HCEC 1CT (cell line): ENCODE results near the gene FGR.
A peak's percentile ranks its signal among the peaks of the same experiment; 100 is the strongest.

Experiments
- DNase-seq: peaks from one replicate; pipeline ENCODE4 v3.0.0-alpha.2; 2017

The FGR gene

DNA sequence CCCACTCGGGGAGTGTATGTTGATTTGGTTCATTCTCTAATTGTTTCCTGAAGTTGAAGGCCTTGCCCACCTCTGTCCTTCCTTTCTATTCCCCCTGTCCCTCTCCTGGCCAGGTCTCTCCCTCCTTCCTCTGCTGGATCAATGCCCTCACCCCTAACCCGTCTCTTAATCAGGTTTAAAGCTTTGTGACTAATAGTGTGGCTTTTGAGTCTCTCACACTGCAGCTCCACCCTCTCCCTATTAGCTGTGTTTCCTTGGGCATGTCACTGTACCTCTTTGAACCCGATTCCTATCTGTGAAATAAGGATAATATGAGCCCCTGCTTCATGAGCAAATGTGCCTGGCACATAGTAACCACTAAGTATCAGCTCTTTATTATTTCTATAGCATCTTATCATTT is 51.5 kb downstream of the FGR start:
- no peak for DNase-seq

DNA sequence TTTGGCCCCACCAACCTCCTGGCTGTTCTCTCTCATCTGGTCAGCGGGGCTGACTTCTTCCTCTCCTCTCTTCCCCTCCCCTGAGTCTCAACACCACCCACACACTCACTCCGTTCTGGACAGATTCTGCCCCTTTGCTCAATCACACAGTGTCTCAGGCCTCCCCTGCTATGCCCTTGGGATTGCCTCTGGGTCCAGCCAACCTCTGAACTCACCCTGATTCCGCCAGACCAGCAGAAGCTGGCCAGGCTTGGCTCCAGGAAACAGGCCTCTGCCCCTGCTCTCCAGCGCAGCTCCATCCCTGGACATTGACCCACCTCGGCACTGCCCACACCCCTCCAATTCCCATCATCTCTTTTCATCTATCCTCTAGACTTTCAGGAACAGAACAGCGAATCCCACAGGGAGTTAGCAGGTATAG is 53.2 kb downstream of the FGR start:
- DNase-seq: no peak

GRCh38 chr1:27577504-27578188 is 57.3 kb downstream of the FGR start:
- no peak for DNase-seq

DNA sequence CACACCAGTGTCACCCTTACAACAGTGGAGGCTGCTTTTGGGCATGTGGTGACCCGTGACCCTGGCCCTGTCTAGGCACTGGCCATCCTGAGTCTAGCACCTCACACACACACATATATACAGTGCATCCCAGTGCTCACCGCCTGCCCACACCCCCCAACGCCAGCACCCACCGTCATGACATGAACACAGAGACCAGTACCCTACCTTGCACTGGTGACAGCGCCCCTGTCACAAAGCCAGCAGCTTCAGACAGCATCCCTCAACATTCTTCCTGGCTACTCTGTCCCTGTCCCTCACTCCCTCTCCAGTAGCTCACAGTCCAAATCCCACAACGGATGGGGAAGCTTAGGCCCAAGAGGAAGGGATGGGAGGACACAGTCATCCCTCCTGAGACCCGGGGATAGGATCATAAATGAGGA is 58.2 kb downstream of the FGR start:
- no peak for DNase-seq

- DNase-seq: peak; percentile 39
These were observed 59.1 kb downstream of the FGR start for GRCh38 chr1:27575840-27576331.

- peak; percentile 81 for DNase-seq
These were observed 59.8 kb downstream of the FGR start for GRCh38 chr1:27574871-27575831.

DNA sequence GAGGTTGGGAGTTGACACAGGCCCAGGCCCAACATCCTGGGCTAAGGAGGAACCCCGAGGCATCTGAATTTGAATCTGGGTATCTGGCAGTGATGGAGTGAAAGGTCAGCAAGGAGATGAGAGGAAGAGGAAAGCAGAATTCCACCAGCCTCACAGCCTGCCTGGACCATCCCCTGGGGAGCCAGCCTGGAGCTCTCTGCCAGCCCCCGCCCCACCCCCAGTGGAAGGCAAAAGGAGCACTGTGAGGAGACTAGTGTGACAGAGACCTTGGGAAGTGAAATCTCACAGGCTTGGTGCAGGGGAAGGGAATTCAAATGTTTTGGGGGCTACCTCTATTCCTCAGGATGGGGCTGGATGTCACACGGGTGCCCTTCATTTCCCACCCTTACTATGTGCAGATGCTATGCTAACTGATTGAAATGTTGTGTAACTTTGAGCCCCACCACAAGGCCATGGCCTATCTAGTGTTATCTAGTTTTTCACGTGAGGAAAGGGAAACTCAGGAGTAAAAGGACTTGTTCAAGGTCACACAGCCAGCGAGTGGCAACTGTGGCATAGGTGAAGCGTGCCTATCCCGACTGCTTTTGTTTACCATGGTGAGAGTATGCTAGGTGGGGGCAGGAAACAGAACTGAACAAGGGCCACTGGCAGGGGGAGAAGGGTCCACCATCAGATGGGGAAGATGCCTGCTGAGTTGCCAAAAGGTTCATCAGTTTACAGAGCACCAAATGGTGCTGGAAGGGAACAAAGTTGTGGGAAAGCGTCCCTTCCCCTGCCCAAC is 60.8 kb downstream of the FGR start:
- DNase-seq: no peak

GRCh38 chr1:27572679-27573426 is 62.1 kb downstream of the FGR start:
- no peak for DNase-seq

DNA sequence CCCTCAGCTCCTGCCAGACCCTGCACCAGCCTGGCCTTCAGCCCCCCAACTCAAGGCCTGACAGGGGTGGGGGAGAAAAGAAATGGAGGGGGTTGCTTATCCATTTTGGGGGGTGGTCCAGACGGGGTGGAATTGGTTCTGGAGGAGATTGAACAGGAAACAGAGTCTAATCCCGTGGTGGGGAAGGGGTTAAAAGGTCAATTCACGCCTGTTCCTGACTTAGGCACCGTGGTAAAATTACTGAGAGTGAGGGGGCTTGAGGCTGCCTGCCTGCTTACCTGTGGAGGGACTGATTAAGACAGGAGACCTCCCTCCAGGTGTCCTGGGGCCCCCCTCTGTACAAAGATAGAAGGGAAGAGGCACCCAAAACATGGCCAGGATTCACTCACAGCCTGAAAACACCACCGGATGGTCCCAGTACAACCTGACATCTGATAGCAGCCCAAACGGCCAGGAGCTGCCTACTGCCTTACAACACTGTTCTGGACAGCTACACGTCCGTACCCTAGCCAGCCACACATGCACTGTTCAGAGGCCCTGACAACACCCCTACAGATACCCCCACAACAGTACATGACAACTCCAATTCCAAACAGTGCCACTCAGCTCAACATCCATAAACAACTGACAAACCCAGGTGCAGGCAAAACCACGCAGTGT is 62.8 kb downstream of the FGR start:
- DNase-seq: no peak

- no peak for DNase-seq
These were observed 63.5 kb downstream of the FGR start for GRCh38 chr1:27571439-27572018.

- no peak for DNase-seq
These were observed 64.2 kb downstream of the FGR start for GRCh38 chr1:27570784-27571183.

- no peak for DNase-seq
These were observed 64.6 kb downstream of the FGR start for GRCh38 chr1:27570356-27570755.

DNA sequence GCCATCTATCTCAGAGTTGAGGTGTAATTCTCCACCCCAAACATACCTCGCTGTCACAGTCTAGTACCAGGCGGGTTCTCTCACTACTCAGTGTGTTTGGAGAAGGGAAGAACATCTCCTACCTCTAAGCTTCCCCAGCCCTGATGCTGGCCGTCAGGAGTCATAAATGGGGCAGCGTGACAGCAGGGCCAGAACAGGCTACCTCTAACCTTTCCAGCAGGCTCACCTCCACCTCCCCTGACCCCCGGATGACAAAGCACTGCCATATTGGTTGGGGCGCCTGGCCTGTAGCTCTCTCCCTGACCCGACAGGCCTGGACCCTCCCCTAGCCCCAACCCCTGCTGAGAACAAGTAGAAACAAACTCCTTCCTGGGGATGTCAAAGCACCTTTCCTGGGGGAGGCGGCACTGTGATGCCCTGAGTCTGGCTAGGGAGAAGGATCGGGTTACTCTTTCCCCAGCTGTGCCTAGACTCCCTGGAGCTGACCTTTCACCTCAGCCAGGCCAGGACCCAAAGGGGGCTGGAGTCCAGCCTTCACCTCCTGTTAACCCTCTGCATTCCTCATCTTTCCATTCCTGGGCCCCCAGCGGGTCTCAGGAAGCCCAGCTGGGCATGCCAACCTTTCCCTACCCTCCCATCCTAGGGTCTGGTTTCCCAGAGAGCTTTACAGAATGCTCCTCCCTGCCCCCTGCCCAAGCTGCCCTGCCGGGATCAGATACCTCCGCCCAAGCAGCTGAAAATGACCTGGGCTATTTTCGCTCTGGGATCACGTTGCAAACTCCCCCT is 65.3 kb downstream of the FGR start:
- DNase-seq: no peak

GRCh38 chr1:27569088-27569460 is 65.9 kb downstream of the FGR start:
- no peak for DNase-seq

DNA sequence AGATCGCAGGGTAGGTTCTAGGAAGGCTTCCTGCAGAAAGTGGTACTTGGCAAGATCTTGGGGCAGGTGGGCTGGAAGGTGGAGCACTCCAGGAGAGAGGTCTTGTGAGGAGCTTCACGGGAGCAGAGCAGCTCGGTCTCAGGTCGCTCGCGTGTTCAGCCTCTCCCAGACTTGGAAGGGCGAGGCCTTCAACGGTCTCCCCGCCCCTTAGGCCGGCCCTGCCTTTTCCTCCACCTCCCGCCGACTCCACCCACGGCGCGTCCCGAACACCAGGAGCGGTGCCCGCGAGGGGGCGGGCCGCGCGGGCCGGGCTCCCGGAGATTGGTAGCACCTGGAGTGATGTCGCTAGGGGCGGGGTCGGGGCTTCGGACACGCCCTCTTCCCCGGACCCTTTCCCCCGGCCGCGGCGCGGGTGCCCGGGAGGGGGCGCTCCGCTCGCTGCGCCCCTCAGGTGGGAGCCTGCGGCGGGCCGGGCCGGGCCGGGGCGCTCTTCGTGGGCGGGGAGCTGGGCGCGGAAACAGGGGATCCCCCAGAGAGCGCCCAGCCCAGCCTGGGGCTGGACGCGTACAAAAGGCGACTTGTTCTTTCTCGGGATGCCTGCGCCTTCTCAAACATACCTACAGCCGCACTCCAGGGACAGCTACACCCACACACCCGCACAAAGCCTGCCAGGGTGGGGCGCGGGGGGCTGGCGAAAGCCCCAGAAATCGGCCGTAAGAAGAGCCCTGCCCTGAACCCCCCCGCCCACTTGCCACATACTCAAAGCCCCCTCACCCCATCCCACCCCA is 66.5 kb downstream of the FGR start:
- peak; percentile 87 for DNase-seq

DNA sequence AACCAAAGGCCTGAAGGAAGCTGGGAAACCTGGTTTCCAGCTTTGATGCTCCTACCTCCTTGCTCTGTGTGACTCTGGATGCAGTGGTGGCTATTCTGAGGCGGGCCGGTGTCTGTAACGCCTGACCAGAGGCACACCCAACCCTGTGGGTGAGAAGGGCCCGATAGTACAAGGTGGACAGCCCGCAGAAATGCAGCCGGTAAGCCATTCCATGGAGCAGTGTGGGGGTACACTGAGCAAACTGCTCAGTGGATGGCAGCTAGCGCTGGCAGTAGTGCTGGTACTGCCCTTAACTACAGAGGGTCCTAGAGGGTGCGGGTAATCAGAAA is 67.0 kb downstream of the FGR start:
- DNase-seq: no peak

DNA sequence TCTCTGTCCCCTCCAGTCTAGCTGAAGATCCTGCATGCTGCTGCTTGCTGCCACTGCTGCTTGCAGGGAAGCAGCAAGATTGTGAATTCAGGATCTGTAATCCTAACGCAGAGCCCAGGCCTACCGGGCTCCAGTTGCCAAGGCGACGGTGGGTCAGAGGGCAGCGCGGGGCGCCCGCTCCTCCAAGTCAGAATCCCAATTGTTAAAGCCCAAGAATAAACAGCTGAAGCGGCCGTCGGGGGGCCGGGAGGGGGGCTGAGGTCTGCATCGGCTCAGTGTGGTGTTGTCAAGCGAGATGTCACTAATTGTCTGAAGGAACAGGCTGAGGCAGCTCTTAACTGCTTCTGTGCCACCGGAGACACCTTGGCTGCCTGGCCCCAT is 67.8 kb downstream of the FGR start:
- no peak for DNase-seq

DNA sequence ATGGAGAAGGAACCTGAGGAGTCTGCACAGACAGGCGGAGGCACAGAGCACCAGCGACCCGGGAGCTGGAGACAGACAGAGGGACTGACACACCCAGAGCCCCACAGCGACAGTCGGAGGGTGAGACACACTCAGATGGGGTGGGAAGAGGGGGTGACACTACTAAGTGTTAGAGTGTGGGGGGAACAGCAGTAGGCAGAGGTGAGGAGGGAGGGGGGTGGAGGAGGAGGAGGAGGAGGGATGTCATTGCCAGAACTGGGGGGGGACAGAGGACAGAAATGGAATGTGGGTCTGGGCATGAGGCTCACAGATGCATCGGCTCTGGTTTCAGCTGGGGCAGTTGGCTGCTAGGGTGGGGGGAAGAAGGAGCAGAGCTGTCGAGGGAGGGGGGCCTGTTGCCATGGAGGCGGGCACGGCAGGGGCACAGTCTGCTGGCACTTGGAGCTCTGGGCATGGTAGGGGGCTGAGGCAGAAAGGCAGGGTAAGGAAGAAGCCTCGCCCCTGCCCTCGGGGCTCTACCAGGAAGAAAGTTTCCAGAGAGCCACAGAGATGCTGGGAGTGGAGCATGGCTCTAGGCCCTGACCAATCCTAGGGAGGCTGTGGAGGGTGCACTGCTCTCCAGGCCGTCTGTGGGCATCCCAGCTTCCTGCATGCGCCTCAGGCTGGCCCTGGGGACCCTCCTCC is 68.4 kb downstream of the FGR start:
- no peak for DNase-seq
